ENCODE measurements around the gene CNTNAP5. TPM values are rescaled to one million over a fixed set of nuclear protein-coding genes. Genes with fewer than 3 reads are reported as not detected.
"Not testable (repeated sequence)": the region's sequence is repeated elsewhere in the genome, so short reads cannot be mapped to it uniquely, and the experiment has no call there.

CNTNAP5 gene
- total and polyA plus RNA-seq, 4 donors = not detected

DNA sequence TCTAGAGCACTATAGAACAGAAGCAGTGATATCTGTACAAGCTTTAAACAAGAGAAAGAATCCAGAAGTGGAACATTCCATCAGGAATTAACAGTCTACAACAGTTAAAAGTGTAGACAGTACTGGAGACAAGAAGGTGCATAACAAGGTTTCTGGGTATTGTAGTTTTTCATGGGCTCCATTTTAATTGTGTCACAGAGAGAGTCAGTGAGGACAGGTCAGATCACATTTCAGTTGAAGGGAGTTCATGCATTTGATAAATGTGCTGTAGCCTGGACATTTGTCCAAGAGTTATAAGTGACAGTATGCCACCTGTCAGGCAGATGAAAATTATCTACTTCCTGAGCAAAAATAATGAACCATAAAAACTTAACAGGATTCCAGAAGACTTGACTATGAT, 328.6 kb downstream of the CNTNAP5 start:
- Histone ChIP-seq H3K36me3 (ENCODE audit: control insufficient read depth in 4 of 4, insufficient read depth in 3 of 4, low read depth in 1 of 4, low read length in 3 of 4) (no peaks in the 10 kb centered on the region), H3K9ac (ENCODE audit: low read depth in 1 of 2, low read length in 2 of 2) (no peak overlapping the region), H3K4me3 (ENCODE audit: low read depth in 1 of 3, low read length in 3 of 3) (no peak overlapping the region), H3K9me3 (ENCODE audit: control insufficient read depth in 4 of 4, low read length in 3 of 4) (no peaks in the 10 kb centered on the region), H3K4me1 (ENCODE audit: control insufficient read depth in 4 of 4, insufficient read depth in 4 of 4, low read length in 3 of 4) (no peaks in the 10 kb centered on the region), H3K27me3 (ENCODE audit: control insufficient read depth in 4 of 4, insufficient read depth in 4 of 4, low read length in 3 of 4) (no peaks in the 10 kb centered on the region), H3K27ac (ENCODE audit: low read depth in 1 of 2, low read length in 2 of 2) (no peak overlapping the region)
- TF ChIP-seq, protein P1, sequence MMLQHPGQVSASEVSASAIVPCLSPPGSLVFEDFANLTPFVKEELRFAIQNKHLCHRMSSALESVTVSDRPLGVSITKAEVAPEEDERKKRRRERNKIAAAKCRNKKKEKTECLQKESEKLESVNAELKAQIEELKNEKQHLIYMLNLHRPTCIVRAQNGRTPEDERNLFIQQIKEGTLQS (IDR thresholded peaks at IDR 0.05) = no peak
- TF ChIP-seq HNF4G (IDR thresholded peaks at IDR 0.05) = no peak
- DNase-seq (ENCODE audit: low spot score) = no peak

DNA sequence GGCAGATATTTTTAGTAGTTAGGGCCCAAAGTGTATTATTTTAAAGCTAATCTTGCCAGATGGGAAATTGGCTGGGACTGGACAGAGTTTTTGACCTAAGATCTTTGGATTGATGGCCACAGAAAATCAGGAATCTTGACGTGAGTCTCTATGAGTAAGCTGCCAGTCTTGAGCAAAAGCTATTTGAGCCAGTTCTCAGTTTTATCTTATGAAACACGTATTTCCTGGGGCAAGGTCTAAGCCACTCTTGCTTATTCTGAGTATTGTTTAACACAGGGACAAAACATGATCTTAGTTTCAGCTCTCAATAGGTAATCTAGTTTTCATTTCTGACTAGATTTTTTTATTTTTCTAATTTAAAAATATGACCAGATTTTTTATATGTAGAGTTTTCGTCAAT, 329.4 kb downstream of the CNTNAP5 start:
- Histone ChIP-seq H3K4me3 (ENCODE audit: low read depth in 1 of 3, low read length in 3 of 3) (no peak overlapping the region), H3K9ac (ENCODE audit: low read depth in 1 of 2, low read length in 2 of 2) (no peak overlapping the region), H3K27ac (ENCODE audit: low read depth in 1 of 2, low read length in 2 of 2) (no peak overlapping the region), H3K27me3 (ENCODE audit: control insufficient read depth in 4 of 4, insufficient read depth in 4 of 4, low read length in 3 of 4) (no peaks in the 10 kb centered on the region), H3K4me1 (ENCODE audit: control insufficient read depth in 4 of 4, insufficient read depth in 4 of 4, low read length in 3 of 4) (no peaks in the 10 kb centered on the region), H3K36me3 (ENCODE audit: control insufficient read depth in 4 of 4, insufficient read depth in 3 of 4, low read depth in 1 of 4, low read length in 3 of 4) (no peaks in the 10 kb centered on the region), H3K9me3 (ENCODE audit: control insufficient read depth in 4 of 4, low read length in 3 of 4) (no peaks in the 10 kb centered on the region)
- DNase-seq (ENCODE audit: low spot score) = no peak
- TF ChIP-seq, protein P2, sequence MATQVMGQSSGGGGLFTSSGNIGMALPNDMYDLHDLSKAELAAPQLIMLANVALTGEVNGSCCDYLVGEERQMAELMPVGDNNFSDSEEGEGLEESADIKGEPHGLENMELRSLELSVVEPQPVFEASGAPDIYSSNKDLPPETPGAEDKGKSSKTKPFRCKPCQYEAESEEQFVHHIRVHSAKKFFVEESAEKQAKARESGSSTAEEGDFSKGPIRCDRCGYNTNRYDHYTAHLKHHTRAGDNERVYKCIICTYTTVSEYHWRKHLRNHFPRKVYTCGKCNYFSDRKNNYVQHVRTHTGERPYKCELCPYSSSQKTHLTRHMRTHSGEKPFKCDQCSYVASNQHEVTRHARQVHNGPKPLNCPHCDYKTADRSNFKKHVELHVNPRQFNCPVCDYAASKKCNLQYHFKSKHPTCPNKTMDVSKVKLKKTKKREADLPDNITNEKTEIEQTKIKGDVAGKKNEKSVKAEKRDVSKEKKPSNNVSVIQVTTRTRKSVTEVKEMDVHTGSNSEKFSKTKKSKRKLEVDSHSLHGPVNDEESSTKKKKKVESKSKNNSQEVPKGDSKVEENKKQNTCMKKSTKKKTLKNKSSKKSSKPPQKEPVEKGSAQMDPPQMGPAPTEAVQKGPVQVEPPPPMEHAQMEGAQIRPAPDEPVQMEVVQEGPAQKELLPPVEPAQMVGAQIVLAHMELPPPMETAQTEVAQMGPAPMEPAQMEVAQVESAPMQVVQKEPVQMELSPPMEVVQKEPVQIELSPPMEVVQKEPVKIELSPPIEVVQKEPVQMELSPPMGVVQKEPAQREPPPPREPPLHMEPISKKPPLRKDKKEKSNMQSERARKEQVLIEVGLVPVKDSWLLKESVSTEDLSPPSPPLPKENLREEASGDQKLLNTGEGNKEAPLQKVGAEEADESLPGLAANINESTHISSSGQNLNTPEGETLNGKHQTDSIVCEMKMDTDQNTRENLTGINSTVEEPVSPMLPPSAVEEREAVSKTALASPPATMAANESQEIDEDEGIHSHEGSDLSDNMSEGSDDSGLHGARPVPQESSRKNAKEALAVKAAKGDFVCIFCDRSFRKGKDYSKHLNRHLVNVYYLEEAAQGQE (IDR thresholded peaks at IDR 0.05) = no peak
- TF ChIP-seq, protein P3, sequence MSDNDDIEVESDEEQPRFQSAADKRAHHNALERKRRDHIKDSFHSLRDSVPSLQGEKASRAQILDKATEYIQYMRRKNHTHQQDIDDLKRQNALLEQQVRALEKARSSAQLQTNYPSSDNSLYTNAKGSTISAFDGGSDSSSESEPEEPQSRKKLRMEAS (IDR thresholded peaks at IDR 0.05) = no peak
- no peak for TF ChIP-seq EGR1 (IDR thresholded peaks at IDR 0.05; ENCODE audit: low read depth in 2 of 2)
- no peak for TF ChIP-seq HNF4G (IDR thresholded peaks at IDR 0.05)
- no peak for TF ChIP-seq GABPA (IDR thresholded peaks at IDR 0.05 in 1 of 2, conservative IDR thresholded peaks at IDR 0.05 in 1 of 2)
- no peak for TF ChIP-seq RAD21 (IDR thresholded peaks at IDR 0.05)
- TF ChIP-seq, protein P4, sequence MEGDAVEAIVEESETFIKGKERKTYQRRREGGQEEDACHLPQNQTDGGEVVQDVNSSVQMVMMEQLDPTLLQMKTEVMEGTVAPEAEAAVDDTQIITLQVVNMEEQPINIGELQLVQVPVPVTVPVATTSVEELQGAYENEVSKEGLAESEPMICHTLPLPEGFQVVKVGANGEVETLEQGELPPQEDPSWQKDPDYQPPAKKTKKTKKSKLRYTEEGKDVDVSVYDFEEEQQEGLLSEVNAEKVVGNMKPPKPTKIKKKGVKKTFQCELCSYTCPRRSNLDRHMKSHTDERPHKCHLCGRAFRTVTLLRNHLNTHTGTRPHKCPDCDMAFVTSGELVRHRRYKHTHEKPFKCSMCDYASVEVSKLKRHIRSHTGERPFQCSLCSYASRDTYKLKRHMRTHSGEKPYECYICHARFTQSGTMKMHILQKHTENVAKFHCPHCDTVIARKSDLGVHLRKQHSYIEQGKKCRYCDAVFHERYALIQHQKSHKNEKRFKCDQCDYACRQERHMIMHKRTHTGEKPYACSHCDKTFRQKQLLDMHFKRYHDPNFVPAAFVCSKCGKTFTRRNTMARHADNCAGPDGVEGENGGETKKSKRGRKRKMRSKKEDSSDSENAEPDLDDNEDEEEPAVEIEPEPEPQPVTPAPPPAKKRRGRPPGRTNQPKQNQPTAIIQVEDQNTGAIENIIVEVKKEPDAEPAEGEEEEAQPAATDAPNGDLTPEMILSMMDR (IDR thresholded peaks at IDR 0.05; ENCODE audit: low read depth, low read length, missing input control) = no peak
- no peak for TF ChIP-seq SP1 (IDR thresholded peaks at IDR 0.05)
- TF ChIP-seq YY1 (IDR thresholded peaks at IDR 0.05) = no peak
- no peak for TF ChIP-seq FOXA1 (IDR thresholded peaks at IDR 0.05)
- 55% methylated on average over 3 of the region's 3 CpGs for WGBS

DNA sequence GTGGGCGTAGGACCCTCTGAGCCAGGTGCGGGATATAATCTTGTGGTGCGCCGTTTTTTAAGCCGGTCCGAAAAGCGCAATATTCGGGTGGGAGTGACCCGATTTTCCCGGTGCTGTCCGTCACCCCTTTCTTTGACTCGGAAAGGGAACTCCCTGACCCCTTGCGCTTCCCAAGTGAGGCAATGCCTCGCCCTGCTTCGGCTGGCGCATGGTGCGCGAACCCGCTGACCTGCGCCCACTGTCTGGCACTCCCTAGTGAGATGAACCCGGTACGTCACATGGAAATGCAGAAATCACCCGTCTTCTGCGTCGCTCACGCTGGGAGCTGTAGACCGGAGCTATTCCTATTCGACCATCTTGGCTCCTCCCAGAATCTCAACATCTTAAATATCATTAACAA, 336.9 kb downstream of the CNTNAP5 start:
- not testable (repeated sequence) for H3K27ac ChIP-seq (ENCODE audit: low read depth in 1 of 2, low read length in 2 of 2); H3K36me3 ChIP-seq (ENCODE audit: control insufficient read depth in 4 of 4, insufficient read depth in 3 of 4, low read depth in 1 of 4, low read length in 3 of 4); H3K4me3 ChIP-seq (ENCODE audit: low read depth in 1 of 3, low read length in 3 of 3); H3K9me3 ChIP-seq (ENCODE audit: control insufficient read depth in 4 of 4, low read length in 3 of 4); H3K4me1 ChIP-seq (ENCODE audit: control insufficient read depth in 4 of 4, insufficient read depth in 4 of 4, low read length in 3 of 4); H3K9ac ChIP-seq (ENCODE audit: low read depth in 1 of 2, low read length in 2 of 2); H3K27me3 ChIP-seq (ENCODE audit: control insufficient read depth in 4 of 4, insufficient read depth in 4 of 4, low read length in 3 of 4); DNase-seq (ENCODE audit: low spot score)
- WGBS = 95% methylated on average over 28 of the region's 28 CpGs
